HG03342 (cell line): ENCODE results near the gene HAUS3.
A peak's percentile ranks its signal among the peaks of the same experiment; 100 is the strongest.
"Not testable (repeated sequence)": the region's sequence is repeated elsewhere in the genome, so short reads cannot be mapped to it uniquely, and the experiment has no call there.

ENCODE experiments used
- ATAC-seq: cut with Tn5 transposase; IDR thresholded peaks from one replicate; pipeline ENCODE4 v1.9.1; 2021; ENCODE audit warnings: mild to moderate bottlenecking, moderate library complexity; ENCODE audit not compliant: unreplicated experiment

The HAUS3 gene

DNA sequence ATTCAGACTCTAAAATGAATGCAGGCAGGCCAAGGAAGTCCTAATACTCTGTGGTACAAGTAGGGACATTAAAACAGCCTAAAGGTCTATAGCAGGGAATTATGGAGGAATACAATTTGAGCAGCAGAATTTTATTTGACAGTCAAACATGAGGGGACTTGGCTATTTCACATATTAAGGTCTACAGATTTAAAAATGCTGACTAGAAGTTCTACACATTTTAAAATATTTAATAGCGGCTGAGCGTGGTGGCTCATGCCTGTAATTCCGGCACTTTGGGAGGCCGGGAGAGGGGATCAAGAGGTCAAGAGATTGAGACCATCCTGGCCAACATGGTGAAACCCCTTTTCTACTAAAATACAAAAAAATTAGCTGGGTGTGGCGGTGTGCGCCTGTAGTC, 10.8 kb downstream of the HAUS3 start:
- ATAC-seq, result no peak

DNA sequence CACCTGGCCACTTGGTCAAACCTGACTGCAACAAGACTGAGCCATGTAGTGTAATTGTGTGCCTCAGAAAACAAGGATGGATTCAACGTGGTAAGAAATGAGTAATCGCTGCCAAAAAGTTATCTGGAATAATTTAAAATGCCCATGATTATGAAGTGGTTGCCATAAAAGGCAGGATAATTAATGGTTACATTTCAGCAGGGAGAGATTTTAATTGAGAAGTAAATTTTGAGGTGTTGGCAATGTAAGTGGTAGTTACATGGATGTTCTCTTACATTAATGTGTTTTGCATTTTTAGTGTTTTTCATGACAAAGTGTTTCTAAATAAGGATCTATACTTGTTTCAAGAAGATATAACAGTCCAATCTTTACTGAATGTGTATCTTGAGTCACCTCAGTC, 15.7 kb downstream of the HAUS3 start:
- ATAC-seq, result no peak

- ATAC-seq, result no peak
Measured at GRCh38 chr4:2222838-2223237, 19.1 kb downstream of the HAUS3 start.

DNA sequence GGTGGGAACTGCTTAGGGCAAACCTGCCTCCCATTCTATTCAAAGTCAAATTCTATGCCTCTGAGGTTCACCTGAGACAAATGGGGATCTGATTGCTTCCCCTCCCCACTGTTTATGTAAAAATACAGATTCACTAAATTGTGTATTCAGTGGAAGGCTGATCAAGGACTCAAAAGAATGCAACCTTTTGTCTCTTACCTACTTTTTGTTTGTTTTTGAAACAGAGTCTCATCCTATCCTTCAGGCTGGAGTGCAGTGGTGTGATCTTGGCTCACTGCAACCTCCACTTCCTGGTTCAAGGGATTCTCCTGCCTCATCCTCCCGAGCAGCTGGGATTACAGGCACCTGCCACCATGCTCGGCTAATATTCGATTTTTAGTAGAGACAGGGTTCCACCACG, 20.5 kb downstream of the HAUS3 start:
- not testable (repeated sequence) for ATAC-seq

- ATAC-seq, result peak; percentile 61
Measured at GRCh38 chr4:2220016-2220630, 21.8 kb downstream of the HAUS3 start.

DNA sequence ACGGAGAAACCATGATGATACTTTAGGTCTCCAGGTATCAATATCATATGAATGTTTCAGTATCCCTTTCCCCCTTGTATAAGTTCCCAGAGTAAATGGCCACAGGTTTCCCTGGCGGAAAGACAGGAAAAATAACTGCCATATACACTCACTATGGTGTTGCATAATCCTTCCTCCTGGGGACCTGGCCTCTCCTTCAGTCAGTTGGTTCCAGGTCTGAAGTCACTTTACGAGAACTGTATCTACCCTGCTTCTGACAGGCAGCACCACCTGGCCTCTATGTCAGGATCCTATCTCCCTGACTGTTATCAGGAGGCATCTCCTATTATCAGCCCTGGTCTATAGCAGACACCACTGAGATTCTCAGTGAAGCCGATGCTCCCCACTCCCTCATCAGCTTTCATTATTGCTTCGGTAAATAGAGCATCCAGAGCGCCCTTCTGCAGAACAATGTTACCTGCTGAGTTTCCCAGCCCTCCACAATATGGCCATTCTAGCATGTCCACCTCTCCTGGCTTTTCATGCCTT, 22.6 kb downstream of the HAUS3 start:
- no peak for ATAC-seq

GRCh38 chr4:2218436-2218835, 23.5 kb downstream of the HAUS3 start:
- ATAC-seq, result no peak

- ATAC-seq, result no peak
Measured at GRCh38 chr4:2217726-2218125, 24.2 kb downstream of the HAUS3 start.

GRCh38 chr4:2212831-2213230, 29.1 kb downstream of the HAUS3 start:
- ATAC-seq, result no peak

- not testable (repeated sequence) for ATAC-seq
Measured at GRCh38 chr4:2202789-2203188, 39.1 kb downstream of the HAUS3 start.

GRCh38 chr4:2194496-2194895, 47.4 kb downstream of the HAUS3 start:
- ATAC-seq, result no peak

DNA sequence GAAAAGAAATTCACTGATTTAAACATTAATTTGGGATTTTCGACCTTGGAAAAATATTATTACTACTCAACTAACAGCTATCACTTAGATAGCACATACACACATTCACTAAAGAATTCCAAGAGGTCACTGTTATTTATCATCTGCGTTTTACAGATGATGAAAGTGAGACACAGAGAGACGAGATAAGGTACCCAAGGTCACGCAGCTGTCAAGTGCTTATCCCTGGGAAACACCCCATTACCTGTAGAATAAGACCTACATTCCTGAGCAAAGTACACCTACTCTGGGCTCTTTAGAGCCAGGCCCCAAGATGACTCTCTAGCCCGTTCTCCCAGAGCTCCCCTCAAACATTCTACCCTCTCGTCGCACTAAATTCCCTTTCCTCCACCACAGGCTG, 48.6 kb downstream of the HAUS3 start:
- no peak for ATAC-seq

DNA sequence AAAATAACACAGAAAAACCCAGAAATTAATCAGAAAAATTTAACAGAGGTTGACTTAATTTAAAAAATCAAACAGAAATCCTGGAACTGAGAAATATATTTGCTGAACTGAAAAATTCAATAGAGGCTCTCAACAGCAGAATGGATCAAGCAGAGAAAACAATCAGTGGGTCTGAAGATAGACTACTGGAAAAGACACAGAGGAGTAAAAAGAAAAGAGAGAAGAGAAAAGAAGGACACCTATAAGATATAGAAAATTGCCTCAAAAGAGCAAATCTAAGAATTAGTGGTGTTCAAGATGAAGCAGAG, 55.1 kb downstream of the HAUS3 start:
- no peak for ATAC-seq

GRCh38 chr4:2186133-2186864, 55.6 kb downstream of the HAUS3 start:
- no peak for ATAC-seq

GRCh38 chr4:2183394-2183793, 58.5 kb downstream of the HAUS3 start:
- no peak for ATAC-seq

GRCh38 chr4:2182994-2183393, 58.9 kb downstream of the HAUS3 start:
- no peak for ATAC-seq

DNA sequence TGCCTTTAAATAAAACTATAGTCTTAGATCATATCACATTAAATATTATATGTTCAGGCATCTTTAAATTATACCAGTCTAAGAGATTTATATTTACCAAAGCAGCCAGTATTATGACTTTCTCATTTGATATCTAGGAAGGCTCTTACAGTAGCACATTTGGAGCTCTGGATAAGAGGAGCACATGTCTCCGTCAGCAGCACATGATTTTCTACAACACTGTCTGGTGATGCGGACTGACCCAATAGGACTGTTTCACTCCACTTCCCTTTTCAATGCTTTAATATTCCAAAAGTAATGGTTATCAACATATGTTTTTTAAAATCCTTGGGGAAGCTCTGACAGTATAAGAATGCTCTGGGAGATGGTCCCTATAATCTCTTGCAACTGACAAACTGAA, 61.5 kb downstream of the HAUS3 start:
- ATAC-seq, result no peak

- no peak for ATAC-seq
Measured at GRCh38 chr4:2179717-2180116, 62.2 kb downstream of the HAUS3 start.

GRCh38 chr4:2178986-2179385, 62.9 kb downstream of the HAUS3 start:
- no peak for ATAC-seq
